Activated CD4-positive, alpha-beta T cell treated with anti-CD3 and anti-CD28 coated beads, Interleukin-2, amount 10 ng/mL, durations not matched to agents 24 days and 14 days (primary cell): Measurements from ENCODE around the gene SIPA1L3. TPM values are rescaled to one million over a fixed set of nuclear protein-coding genes. Genes with fewer than 3 reads are reported as not detected.
"Not testable (repeated sequence)": the region's sequence is repeated elsewhere in the genome, so short reads cannot be mapped to it uniquely, and the experiment has no call there.

Source experiments
- DNase-seq: peaks from one replicate; pipeline ENCODE4 v3.0.0; 2022
- H3K27ac Mint-ChIP-seq: one replicate; pipeline ENCODE4 v1.8.0; 2022; ENCODE audit warnings: mild to moderate bottlenecking, mixed read lengths
- H3K27me3 Mint-ChIP-seq: one replicate; pipeline ENCODE4 v1.8.0; 2022; ENCODE audit warnings: mixed read lengths
- H3K36me3 Mint-ChIP-seq: one replicate; pipeline ENCODE4 v1.8.0; 2022; ENCODE audit warnings: low read depth, mild to moderate bottlenecking, mixed read lengths
- H3K4me1 Mint-ChIP-seq: one replicate; pipeline ENCODE4 v1.8.0; 2021; ENCODE audit warnings: mixed read lengths
- H3K4me3 Mint-ChIP-seq: one replicate; pipeline ENCODE4 v1.8.0; 2022; ENCODE audit warnings: mild to moderate bottlenecking, moderate library complexity, mixed read lengths
- H3K9me3 Mint-ChIP-seq: one replicate; pipeline ENCODE4 v1.8.0; 2021; ENCODE audit warnings: mixed read lengths
- intact Hi-C: fragments of 100-400 bp; cut with micrococcal nuclease; formaldehyde crosslinking; loops from one replicate; pipeline ENCODE4 v1.15.1; 2023
- total RNA-seq: library from RNA; stranded (reverse); gene quantifications from 2 replicates; pipeline ENCODE4 v1.2.3, GENCODE V29; 2022

The SIPA1L3 gene
- total RNA-seq, 1 donor from 2014 or later = 15.4 TPM

GRCh38 chr19:37896180-37896579 is 10.8 kb upstream of the SIPA1L3 start:
- DNase-seq = no peak
- H3K27ac Mint-ChIP-seq = no peak overlapping the region
- peaks cover 7% of the 10 kb centered on the region for H3K9me3 Mint-ChIP-seq
- no peaks in the 10 kb centered on the region for H3K36me3 Mint-ChIP-seq
- intact Hi-C loops = no loop called here
- H3K27me3 Mint-ChIP-seq = no peaks in the 10 kb centered on the region
- H3K4me3 Mint-ChIP-seq = no peak overlapping the region
- peaks cover 3% of the 10 kb centered on the region for H3K4me1 Mint-ChIP-seq

- Mint-ChIP-seq H3K27me3 (no peaks in the 10 kb centered on the region), H3K9me3 (no peaks in the 10 kb centered on the region), H3K27ac (no peak overlapping the region), H3K36me3 (no peaks in the 10 kb centered on the region), H3K4me1 (peaks cover 3% of the 10 kb centered on the region), H3K4me3 (no peak overlapping the region)
- DNase-seq = no peak
- intact Hi-C loops = no loop called here
Observed at GRCh38 chr19:37899453-37899852, 7.6 kb upstream of the SIPA1L3 start.

- no peak overlapping the region for H3K4me3 Mint-ChIP-seq
- no peaks in the 10 kb centered on the region for H3K27me3 Mint-ChIP-seq
- no peaks in the 10 kb centered on the region for H3K36me3 Mint-ChIP-seq
- H3K27ac Mint-ChIP-seq = no peak overlapping the region
- no peak for DNase-seq
- intact Hi-C loops = no loop called here
- no peaks in the 10 kb centered on the region for H3K9me3 Mint-ChIP-seq
- H3K4me1 Mint-ChIP-seq = peaks cover 3% of the 10 kb centered on the region
Observed at GRCh38 chr19:37899966-37900365, 7.0 kb upstream of the SIPA1L3 start.

- Mint-ChIP-seq H3K4me3 (no peak overlapping the region), H3K27me3 (peaks cover 2% of the 10 kb centered on the region), H3K27ac (no peak overlapping the region), H3K4me1 (peaks cover 9% of the 10 kb centered on the region), H3K9me3 (no peaks in the 10 kb centered on the region), H3K36me3 (no peaks in the 10 kb centered on the region)
- peak; percentile 95 for DNase-seq
- intact Hi-C loops = loop anchor here (2.0 kb wide), 1 partner anchor 194 kb away; no protein-coding TSS in a partner anchor
Observed at GRCh38 chr19:37902668-37903067, 4.3 kb upstream of the SIPA1L3 start.

- Mint-ChIP-seq H3K27me3 (peaks cover 2% of the 10 kb centered on the region), H3K4me3 (no peak overlapping the region), H3K4me1 (peaks cover 11% of the 10 kb centered on the region), H3K27ac (no peak overlapping the region), H3K9me3 (no peaks in the 10 kb centered on the region), H3K36me3 (no peaks in the 10 kb centered on the region)
- intact Hi-C loops = loop anchor here (2.0 kb wide), 1 partner anchor 194 kb away; no protein-coding TSS in a partner anchor
- DNase-seq = no peak
Observed at GRCh38 chr19:37903096-37903495, 3.9 kb upstream of the SIPA1L3 start.

- peak within 1 kb of the TSS; percentile 79 for H3K27ac Mint-ChIP-seq
- intact Hi-C loops = loop anchor here (2.0 to 5.0 kb wide), 2 partner anchors 236 to 319 kb away; partner anchors contain the start of gene DPF1
- peak within 1 kb of the TSS; percentile 76 for H3K4me3 Mint-ChIP-seq
- H3K4me1 Mint-ChIP-seq = peaks cover 18% of the 10 kb centered on the region
- H3K36me3 Mint-ChIP-seq = no peaks in the 10 kb centered on the region
- DNase-seq = peak; percentile 81
- peaks cover 2% of the 10 kb centered on the region for H3K27me3 Mint-ChIP-seq
- no peaks in the 10 kb centered on the region for H3K9me3 Mint-ChIP-seq
Observed at GRCh38 chr19:37905946-37906868, 801 bp upstream of the SIPA1L3 start, which contains the start of gene WDR87. TSS of gene WDR87 (minus strand) at chr19:37906594. CDS start at chr19:37898239, 8,355 bp downstream.

- intact Hi-C loops = loop anchor here (1.0 to 5.0 kb wide), 6 partner anchors 141 to 427 kb away; partner anchors contain the start of genes CATSPERG and DPF1
- Mint-ChIP-seq H3K36me3 (no peaks in the 10 kb centered on the region), H3K4me3 (peak overlapping the region; percentile 76), H3K4me1 (peaks cover 20% of the 10 kb centered on the region), H3K27me3 (peaks cover 2% of the 10 kb centered on the region), H3K27ac (no peak overlapping the region), H3K9me3 (no peaks in the 10 kb centered on the region)
- DNase-seq = no peak
Observed at GRCh38 chr19:37907735-37908455, 887 bp downstream of the SIPA1L3 start.

GRCh38 chr19:37909661-37910199 is 2.7 kb downstream of the SIPA1L3 start:
- intact Hi-C loops = loop anchor here (5.0 kb wide), 1 partner anchor 233 kb away; no protein-coding TSS in a partner anchor
- DNase-seq = no peak
- Mint-ChIP-seq H3K36me3 (no peaks in the 10 kb centered on the region), H3K4me1 (peaks cover 22% of the 10 kb centered on the region), H3K4me3 (no peak overlapping the region), H3K27ac (no peak overlapping the region), H3K9me3 (no peaks in the 10 kb centered on the region), H3K27me3 (peaks cover 2% of the 10 kb centered on the region)

- DNase-seq = no peak
- Mint-ChIP-seq H3K27me3 (no peaks in the 10 kb centered on the region), H3K36me3 (peaks cover 3% of the 10 kb centered on the region), H3K9me3 (no peaks in the 10 kb centered on the region), H3K27ac (no peak overlapping the region), H3K4me3 (no peak overlapping the region), H3K4me1 (peaks cover 10% of the 10 kb centered on the region)
- intact Hi-C loops = no loop called here
Observed at GRCh38 chr19:37914908-37915307, 7.9 kb downstream of the SIPA1L3 start.

- Mint-ChIP-seq H3K36me3 (peaks cover 7% of the 10 kb centered on the region), H3K4me3 (no peak overlapping the region), H3K27me3 (no peaks in the 10 kb centered on the region), H3K4me1 (peaks cover 9% of the 10 kb centered on the region), H3K9me3 (no peaks in the 10 kb centered on the region), H3K27ac (no peak overlapping the region)
- DNase-seq = no peak
- intact Hi-C loops = no loop called here
Observed at GRCh38 chr19:37920591-37921450, 13.8 kb downstream of the SIPA1L3 start.

GRCh38 chr19:37924573-37924972 is 17.6 kb downstream of the SIPA1L3 start:
- H3K27ac Mint-ChIP-seq, H3K9me3 Mint-ChIP-seq, H3K4me3 Mint-ChIP-seq, DNase-seq, H3K27me3 Mint-ChIP-seq, H3K36me3 Mint-ChIP-seq, intact Hi-C loops, H3K4me1 Mint-ChIP-seq: not testable (repeated sequence)

- intact Hi-C loops = no loop called here
- H3K27me3 Mint-ChIP-seq = no peaks in the 10 kb centered on the region
- peaks cover 8% of the 10 kb centered on the region for H3K4me1 Mint-ChIP-seq
- H3K27ac Mint-ChIP-seq = no peak overlapping the region
- no peaks in the 10 kb centered on the region for H3K9me3 Mint-ChIP-seq
- no peak overlapping the region for H3K4me3 Mint-ChIP-seq
- peaks cover 6% of the 10 kb centered on the region for H3K36me3 Mint-ChIP-seq
- DNase-seq = no peak
Observed at GRCh38 chr19:37925212-37925611, 18.2 kb downstream of the SIPA1L3 start.

- Mint-ChIP-seq H3K27me3 (no peaks in the 10 kb centered on the region), H3K4me1 (peaks cover 4% of the 10 kb centered on the region), H3K9me3 (no peaks in the 10 kb centered on the region), H3K36me3 (peaks cover 4% of the 10 kb centered on the region), H3K4me3 (no peak overlapping the region), H3K27ac (no peak overlapping the region)
- intact Hi-C loops = no loop called here
- DNase-seq = no peak
Observed at GRCh38 chr19:37926255-37926654, 19.2 kb downstream of the SIPA1L3 start.
